NCI-H2171 (cell line): Measurements from ENCODE around the gene PAM16.
"Not testable (repeated sequence)": the region's sequence is repeated elsewhere in the genome, so short reads cannot be mapped to it uniquely, and the experiment has no call there.

Experiments
- DNase-seq: peaks from one replicate; lab custom pipeline; 2025; lab: John Stamatoyannopoulos, UW

Gene PAM16

GRCh38 chr16:4334724-4335495, 16.2 kb downstream of the PAM16 start:
- no peak for DNase-seq

- not testable (repeated sequence) for DNase-seq
Observed at GRCh38 chr16:4333714-4334113, 17.4 kb downstream of the PAM16 start.

- DNase-seq, result no peak
Observed at GRCh38 chr16:4333308-4333638, 17.8 kb downstream of the PAM16 start.

GRCh38 chr16:4332623-4333307, 18.4 kb downstream of the PAM16 start:
- DNase-seq, result no peak

GRCh38 chr16:4332083-4332482, 19.0 kb downstream of the PAM16 start:
- DNase-seq, result no peak

- no peak for DNase-seq
Observed at GRCh38 chr16:4330277-4330874, 20.7 kb downstream of the PAM16 start.

GRCh38 chr16:4328782-4329775, 22.0 kb downstream of the PAM16 start:
- no peak for DNase-seq

GRCh38 chr16:4328046-4328781, 22.9 kb downstream of the PAM16 start:
- peak; percentile 67 for DNase-seq

GRCh38 chr16:4327386-4328045, 23.6 kb downstream of the PAM16 start:
- no peak for DNase-seq

GRCh38 chr16:4325253-4325758, 25.8 kb downstream of the PAM16 start:
- no peak for DNase-seq

GRCh38 chr16:4324492-4325252, 26.4 kb downstream of the PAM16 start:
- no peak for DNase-seq

GRCh38 chr16:4323845-4324488, 27.2 kb downstream of the PAM16 start:
- no peak for DNase-seq

GRCh38 chr16:4323071-4323844, 27.9 kb downstream of the PAM16 start:
- DNase-seq, result no peak

- DNase-seq, result no peak
Observed at GRCh38 chr16:4322121-4323052, 28.7 kb downstream of the PAM16 start.

GRCh38 chr16:4321286-4322120, 29.6 kb downstream of the PAM16 start:
- no peak for DNase-seq

GRCh38 chr16:4320571-4321137, 30.5 kb downstream of the PAM16 start:
- no peak for DNase-seq
